GM18517 (cell line): Measurements from ENCODE around the gene TYSND1.
"Not testable (repeated sequence)": the region's sequence is repeated elsewhere in the genome, so short reads cannot be mapped to it uniquely, and the experiment has no call there.

Experiments
- ATAC-seq: cut with Tn5 transposase; IDR thresholded peaks from one replicate; pipeline ENCODE4 v1.9.1; 2021; ENCODE audit warnings: mild to moderate bottlenecking, moderate library complexity; ENCODE audit not compliant: unreplicated experiment

TYSND1 gene

DNA sequence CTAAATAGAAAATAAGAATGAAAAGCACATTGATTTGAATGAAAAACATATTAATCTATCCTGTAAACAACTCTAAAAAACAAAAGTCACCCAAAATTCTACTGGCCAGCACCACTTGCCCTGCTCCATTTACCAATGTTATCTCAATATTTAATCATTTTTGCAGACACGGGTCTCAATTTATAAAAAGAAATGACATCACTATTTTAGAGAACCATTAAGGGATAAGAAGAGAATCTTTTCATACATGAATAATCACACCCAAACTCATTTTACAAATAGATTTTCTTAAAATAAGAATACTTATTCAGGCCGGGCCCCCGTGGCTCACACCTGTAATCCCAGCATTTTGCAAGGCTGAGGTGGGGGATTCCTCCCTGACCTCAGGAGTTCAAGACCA lies 19.9 kb upstream of the TYSND1 start:
- no peak for ATAC-seq

DNA sequence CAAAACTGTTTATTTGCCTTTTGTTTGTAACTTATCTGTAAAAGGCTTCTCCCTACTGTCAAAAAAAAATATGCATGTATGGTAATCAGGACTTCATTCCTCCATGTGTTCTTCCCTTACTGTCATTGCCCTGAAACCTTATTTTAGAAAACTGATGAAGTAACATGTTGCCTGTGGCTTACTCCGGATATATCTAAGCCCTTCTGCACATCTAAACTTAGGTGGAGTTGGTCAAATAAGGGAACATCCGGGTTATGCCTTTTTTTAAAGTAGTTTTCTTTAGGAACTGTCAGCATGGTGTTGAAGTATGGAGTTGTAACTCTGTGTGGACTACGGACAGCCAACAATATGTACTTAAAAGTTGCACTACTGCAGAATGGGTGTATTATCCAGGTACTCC lies 17.7 kb upstream of the TYSND1 start:
- no peak for ATAC-seq

DNA sequence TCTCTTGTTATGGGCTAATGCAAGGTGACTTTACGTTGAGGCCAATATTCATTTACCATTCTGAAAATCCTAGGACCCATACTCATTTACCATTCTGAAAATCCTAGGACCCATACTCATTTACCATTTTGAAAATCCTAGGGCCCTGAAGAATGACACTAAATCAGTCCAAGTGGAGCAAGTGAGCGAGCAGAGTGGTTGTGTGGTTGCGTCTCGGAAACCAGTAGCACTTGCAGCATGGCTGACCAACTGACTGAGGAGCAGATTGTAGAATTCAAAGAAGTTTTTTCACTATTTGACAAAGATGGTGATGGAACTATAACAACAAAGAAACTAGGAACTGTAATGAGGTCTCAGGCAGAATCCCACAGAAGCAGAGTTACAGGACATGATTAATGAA lies 16.9 kb upstream of the TYSND1 start:
- no peak for ATAC-seq

- no peak for ATAC-seq
Measured at GRCh38 chr10:70162892-70163201, 16.3 kb upstream of the TYSND1 start.

- no peak for ATAC-seq
Measured at GRCh38 chr10:70162151-70162891, 15.8 kb upstream of the TYSND1 start.

DNA sequence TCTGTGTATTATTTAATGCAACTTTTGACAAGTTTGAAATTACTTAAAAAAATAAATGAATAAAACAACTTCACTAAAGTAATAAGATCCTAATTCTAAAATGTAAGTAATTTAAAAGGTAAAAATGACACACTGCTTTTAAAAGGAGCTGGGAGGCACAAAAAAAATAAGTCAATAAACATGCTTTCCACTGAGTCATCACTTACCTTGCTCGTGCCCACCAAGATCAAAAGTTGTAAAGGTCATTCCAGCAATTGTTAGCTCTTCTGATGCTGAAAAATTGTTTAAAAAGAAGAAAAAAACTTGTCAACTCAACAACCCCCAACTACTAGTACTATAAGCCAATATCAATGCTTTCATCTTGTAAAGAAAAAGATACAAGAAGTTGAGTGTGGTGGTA lies 14.3 kb upstream of the TYSND1 start:
- ATAC-seq, result no peak

- not testable (repeated sequence) for ATAC-seq
Measured at GRCh38 chr10:70159366-70159765, 12.9 kb upstream of the TYSND1 start.

- ATAC-seq, result no peak
Measured at GRCh38 chr10:70158113-70158512, 11.6 kb upstream of the TYSND1 start.

DNA sequence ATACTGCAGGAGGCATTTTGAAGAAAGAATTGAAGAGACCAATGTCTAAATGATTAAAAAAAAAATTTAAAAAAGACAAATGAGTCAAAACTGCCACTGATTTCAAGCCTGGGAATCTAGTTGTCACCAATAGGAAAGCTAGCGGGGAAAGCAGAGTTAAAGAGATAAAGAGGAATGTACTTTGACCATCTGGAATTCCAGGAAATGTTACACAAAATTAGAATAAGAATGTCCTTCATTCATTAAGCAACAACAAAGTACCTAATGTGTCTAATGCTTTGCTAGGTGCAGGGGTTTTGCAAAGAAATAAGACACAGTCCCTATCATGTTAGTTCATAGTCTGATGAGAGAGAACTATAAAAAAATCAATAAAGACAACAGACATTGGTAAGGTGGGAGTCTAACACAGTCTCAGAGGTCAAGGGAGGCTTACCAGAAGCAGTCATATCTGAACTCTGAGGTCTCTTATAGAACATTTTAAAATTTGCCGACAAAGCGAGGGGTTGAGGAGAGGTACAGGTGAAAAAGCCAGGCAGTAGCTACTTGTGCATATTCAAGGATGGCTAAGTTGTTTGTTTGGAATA lies 8.8 kb upstream of the TYSND1 start:
- no peak for ATAC-seq

DNA sequence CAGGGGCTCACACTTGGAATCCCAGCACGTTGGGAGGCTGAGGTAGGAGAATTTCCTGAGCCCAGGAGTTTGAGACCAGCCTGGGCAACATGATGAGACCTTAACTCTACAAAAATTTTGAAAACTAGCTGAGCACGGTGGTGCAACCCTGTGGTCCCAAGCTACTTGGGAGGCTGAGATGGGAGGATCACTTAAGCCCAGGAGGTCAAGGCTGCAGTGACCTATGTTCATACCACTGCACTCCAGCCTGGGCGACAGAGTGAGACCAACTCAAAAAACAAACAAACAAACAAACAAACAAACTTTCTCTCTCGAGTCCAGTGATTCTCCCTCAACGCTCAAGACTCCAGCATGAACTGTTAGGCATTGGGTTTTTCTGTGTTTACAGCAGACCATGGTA lies 2.0 kb upstream of the TYSND1 start:
- no peak for ATAC-seq

DNA sequence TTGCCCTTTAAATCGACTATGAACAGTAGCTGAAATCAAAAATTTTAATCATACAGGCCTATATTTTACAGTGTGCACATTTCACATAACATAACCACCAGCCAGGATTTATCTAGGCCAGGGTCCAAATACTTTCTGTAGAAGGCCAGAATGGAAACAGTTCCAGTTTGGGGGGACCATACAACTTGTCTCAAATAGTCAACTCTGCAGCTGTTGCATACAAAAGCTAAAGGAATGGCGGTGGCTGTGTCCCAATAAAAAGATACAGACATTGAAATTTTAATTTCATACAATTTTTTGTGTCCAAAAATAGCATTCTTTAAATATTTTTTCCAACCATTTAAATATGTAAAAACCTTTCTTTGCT lies 742 bp upstream of the TYSND1 start:
- no peak for ATAC-seq

DNA sequence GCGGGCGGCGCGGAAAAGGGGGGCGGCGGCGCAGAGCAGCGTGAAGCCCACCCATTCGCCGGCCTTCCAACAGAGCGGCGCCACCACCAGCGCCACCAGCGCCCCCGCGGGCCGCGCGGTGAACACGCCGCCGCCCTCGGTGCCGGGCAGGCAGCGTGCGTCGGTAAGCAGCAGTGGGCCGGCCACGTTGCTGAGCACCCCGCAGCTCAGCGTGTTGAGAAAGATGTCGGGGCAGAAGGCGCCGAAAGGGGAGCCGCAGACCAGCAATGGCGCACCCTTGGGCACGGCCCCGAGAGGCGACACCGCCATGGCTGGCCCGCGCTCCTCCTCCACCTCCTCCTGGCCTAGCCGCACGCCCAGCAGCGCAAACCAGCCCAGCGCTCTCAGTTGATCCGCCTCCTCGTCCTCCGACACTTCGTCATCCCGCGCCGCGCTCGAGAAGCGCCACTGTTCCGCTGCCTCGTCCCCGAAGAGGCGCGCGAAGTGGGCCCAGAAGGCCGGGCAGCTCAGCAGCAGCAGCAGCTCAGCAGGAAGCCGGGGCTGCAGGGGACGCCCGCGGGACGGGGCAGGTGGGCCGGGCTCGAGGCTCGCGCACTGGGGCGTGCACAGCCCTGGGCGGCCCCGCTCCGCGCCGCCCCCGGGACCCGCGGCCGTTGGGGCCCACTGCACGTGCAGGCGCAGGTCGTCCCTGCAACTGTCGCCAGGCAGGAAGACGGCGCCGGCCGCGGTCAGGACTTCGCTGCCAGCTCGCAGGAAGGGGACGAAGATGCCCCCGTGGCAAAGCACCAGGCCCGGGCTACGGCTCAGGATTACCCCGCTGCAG lies 623 bp downstream of the TYSND1 start:
- peak; percentile 40 for ATAC-seq

DNA sequence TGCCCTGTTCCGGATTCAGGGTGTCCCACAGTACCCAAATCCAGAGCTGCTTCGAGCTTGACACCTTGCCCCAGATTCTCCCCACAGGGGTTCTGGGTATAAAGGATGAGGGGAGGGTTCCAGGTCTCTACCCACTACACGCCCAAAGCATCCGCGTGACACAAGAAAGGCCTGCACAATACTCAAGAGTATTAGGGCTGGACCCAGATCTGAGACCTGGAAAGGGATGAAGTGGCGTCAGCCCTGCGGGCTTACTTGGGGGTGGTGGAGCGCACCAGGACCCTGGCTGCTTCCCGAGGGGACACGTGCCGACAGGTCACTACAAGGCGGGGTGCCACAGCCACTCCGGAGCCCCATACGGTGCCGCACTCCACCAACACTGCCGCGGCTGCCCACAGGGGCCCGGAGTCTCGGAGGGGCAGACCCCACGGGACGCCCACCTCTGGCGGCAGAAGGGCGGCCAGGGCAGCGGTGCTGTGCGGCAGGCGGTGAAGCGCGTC lies 1.3 kb downstream of the TYSND1 start:
- peak; percentile 6 for ATAC-seq

- ATAC-seq, result no peak
Measured at GRCh38 chr10:70144372-70145110, 2.0 kb downstream of the TYSND1 start.

GRCh38 chr10:70142555-70142954 lies 3.9 kb downstream of the TYSND1 start:
- ATAC-seq, result no peak

GRCh38 chr10:70140297-70140696 lies 6.2 kb downstream of the TYSND1 start:
- ATAC-seq, result no peak

DNA sequence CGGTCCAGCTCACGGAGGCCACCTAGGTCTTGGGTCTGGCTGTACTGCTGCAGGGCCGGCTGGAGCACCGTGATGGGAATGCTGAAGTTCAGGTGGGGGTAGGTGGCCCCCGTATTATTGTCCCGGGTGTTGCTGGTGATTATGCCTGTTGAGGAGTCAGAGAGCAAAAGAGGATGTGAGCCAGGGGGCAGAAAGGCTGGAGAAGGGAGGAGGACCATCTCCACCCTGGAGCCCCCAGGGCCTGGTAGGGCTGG lies 6.6 kb downstream of the TYSND1 start:
- ATAC-seq, result no peak

- ATAC-seq, result no peak
Measured at GRCh38 chr10:70139151-70139996, 7.1 kb downstream of the TYSND1 start.

DNA sequence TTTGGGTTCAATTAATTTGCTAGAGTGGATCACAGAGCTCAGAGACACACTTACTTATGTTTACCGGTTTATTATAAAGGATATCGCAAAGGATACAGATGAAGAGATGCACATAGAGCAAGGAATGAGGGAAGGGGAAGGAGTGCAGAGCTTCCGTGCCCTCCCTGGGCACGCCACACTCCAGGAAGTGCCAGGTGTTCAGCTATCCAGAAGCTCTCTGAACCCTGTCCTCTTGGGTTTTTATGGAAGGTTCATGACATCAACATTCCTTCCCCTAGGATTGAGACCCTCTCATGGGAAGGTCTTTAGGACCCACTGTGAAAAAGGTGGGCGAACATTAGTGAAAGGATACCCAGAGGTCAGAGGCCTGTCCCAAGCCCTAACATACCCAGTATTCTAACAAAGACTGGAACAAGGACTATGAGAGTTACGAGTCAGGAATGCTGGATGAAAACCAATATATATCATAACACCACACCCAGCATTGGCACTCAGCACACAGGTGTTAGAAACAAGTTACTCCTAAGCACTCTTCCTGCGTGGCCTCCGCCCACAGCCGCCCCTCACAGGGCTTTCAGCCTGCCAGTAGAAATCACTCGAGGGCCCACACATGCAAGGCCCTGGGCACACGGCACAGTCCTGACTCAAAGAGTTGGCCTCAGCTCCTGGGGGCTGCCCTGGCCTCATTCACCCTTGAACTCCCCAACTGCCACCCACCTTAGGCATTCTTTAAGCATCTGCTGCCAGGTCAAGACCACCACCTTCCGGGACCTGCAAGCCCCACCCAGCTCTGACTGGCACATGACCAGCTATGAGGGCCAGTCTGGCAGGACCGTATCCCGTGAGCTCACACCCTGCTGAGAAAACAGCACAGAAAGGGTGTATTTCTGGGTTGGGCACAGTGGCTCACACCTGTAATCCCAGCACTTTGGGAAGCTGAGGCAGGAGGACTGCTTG lies 8.3 kb downstream of the TYSND1 start:
- ATAC-seq, result no peak

DNA sequence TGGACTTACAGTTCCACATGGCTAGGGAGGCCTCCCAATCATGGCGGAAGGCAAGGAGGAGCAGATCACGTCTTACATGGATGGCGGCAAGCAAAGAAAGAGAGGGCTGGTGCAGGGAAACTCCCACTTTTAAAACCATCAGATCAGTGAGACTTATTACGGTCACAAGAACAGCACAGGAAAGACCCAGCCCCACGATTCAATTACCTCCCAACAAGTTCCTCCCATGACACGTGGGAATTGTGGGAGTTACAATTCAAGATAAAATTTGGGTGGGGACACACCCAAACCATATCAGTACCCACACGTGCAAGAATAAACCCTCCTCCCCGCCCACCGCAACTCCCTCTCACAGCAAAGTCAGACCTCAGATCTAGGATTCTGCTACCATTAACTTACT lies 9.4 kb downstream of the TYSND1 start:
- no peak for ATAC-seq
